ENCODE measurements around the gene ADAMTS13. TPM values are rescaled to one million over a fixed set of nuclear protein-coding genes. Genes with fewer than 3 reads are reported as not detected.

ADAMTS13 gene
- total RNA-seq, 1 donor from 2014 or later = 3.5 TPM

- Histone ChIP-seq H3K27me3 (no peaks in the 10 kb centered on the region), H3K36me3 (peaks cover 4 to 9% of the 10 kb centered on the region in 2 donors), H3K27ac (no peak overlapping the region), H3K4me1 (peaks cover 7 to 14% of the 10 kb centered on the region in 2 donors), H3K9me3 (no peaks in the 10 kb centered on the region), H3K4me3 (no peak overlapping the region)
- intact Hi-C loops (cut with DNase I) = loop anchor here (2.0 to 10.0 kb wide), 2 partner anchors 21 to 647 kb away; partner anchors contain the start of genes BRD3OS, SURF1 and SURF2
- no peak for DNase-seq (ENCODE audit: low spot score in 2 of 2)
- TF ChIP-seq, protein P1, sequence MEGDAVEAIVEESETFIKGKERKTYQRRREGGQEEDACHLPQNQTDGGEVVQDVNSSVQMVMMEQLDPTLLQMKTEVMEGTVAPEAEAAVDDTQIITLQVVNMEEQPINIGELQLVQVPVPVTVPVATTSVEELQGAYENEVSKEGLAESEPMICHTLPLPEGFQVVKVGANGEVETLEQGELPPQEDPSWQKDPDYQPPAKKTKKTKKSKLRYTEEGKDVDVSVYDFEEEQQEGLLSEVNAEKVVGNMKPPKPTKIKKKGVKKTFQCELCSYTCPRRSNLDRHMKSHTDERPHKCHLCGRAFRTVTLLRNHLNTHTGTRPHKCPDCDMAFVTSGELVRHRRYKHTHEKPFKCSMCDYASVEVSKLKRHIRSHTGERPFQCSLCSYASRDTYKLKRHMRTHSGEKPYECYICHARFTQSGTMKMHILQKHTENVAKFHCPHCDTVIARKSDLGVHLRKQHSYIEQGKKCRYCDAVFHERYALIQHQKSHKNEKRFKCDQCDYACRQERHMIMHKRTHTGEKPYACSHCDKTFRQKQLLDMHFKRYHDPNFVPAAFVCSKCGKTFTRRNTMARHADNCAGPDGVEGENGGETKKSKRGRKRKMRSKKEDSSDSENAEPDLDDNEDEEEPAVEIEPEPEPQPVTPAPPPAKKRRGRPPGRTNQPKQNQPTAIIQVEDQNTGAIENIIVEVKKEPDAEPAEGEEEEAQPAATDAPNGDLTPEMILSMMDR (IDR thresholded peaks at IDR 0.05) = no peak
Measured at GRCh38 chr9:133377721-133378216, 44.4 kb upstream of the ADAMTS13 start.

DNA sequence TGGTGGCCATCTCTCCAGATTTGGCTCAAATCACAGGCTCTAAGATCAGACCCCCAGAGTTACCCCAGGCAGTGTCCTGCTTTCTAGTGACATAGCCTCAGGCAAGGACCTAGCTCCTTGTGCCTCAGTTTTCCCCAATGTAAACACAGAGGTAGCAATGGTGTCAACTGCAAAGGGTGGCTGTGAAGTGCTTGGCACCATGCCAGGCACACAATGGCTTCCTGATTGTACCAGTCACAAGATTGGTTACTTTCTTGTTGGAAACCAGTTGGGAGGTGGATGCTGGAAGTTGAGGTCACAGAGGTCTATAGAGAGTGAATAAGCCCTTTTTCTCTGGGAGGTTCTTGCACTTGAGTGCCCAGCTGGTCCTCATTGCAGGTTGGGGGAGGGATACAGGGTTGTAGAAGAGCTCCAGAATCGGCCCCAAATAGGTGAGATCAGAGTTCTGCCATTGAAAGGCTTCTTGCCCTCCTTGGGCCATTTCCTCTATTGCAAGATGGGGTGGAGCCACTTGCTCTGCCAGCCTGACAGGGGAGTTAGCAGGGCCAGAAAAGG lies 43.7 kb upstream of the ADAMTS13 start:
- Histone ChIP-seq H3K9me3 (no peaks in the 10 kb centered on the region), H3K4me1 (peaks cover 7% of the 10 kb centered on the region in 2 donors), H3K36me3 (peaks cover under 1 to 4% of the 10 kb centered on the region in 2 donors), H3K27me3 (no peaks in the 10 kb centered on the region), H3K27ac (no peak overlapping the region), H3K4me3 (no peak overlapping the region)
- no peak for DNase-seq (ENCODE audit: low spot score in 2 of 2)
- TF ChIP-seq, protein P1 (IDR thresholded peaks at IDR 0.05) = no peak
- intact Hi-C loops (cut with DNase I) = loop anchor here (10.0 kb wide), 1 partner anchor 646 kb away; the partner anchor contains the start of gene BRD3OS

DNA sequence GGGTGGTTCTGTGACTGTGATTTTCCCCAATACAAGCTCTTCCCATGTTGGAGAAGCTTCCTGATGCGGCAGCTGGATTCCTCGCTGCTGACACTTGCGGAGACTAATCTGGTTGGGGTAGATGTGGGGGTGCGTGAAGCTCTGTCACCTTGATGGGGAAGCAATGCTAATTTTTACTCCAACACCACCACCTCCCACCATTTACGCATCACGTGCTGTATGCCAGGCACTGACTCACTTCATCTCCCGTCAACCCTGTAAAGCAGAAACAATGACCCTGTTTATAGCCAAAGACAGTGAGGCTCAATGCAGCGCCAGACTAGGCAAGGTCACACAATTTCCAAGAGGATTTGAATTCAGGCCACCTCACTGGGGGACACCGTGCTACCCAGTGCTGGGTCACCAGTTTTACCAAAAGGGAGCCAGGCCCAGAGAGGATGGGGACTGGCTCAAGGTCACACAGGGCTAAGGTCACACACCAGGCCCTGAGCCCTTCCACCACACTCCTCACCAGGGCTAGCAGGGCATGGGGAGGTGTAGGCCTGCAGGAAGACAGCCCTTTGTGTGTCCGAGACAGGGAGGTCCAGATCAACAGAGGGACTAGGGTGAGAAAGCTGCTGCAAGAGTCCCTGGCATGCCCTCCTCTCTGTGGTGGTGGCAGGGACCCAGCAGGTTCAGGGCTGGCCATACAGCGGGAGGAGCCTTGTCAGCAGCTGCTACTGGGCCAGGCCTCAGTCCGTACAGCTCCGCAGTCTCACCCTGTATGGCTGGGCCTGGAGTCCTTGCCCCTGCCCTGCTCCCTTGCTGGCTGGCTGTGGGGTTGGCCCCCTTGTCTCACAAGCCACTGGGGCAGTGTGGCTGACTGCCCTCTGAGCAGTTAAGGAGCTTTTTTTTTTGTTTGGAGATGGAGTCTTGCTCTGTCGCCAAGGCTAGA lies 42.7 kb upstream of the ADAMTS13 start:
- no peak for DNase-seq (ENCODE audit: low spot score in 2 of 2)
- Histone ChIP-seq H3K36me3 (peaks cover 0 to 4% of the 10 kb centered on the region in 2 donors), H3K4me3 (no peak overlapping the region), H3K27me3 (no peaks in the 10 kb centered on the region), H3K9me3 (no peaks in the 10 kb centered on the region), H3K4me1 (peaks cover 4 to 5% of the 10 kb centered on the region in 2 donors), H3K27ac (no peak overlapping the region)
- intact Hi-C loops (cut with DNase I) = loop anchor here (10.0 kb wide), 1 partner anchor 645 kb away; the partner anchor contains the start of gene BRD3OS
- TF ChIP-seq, protein P1 (IDR thresholded peaks at IDR 0.05) = no peak

DNA sequence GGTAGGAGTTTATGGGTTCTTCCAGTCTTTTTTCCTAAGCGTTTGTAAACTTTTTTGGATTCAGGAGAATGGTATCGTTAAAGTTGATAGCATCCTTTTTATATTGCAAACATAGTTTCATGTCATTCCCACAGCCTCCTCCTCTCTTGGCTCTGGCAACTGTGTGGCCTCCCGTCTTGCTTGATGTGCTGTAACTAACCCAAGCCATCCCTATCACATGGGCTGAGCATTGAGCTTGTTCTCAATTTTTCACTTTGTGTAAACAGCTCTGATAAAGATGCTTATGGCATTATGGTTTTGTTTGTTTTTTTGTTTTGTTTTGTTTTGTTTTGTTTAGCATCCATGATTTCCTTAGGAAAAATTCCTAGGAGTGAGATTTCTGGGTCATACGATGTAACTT lies 41.4 kb upstream of the ADAMTS13 start:
- Histone ChIP-seq H3K4me1 (peaks cover 0 to 5% of the 10 kb centered on the region in 2 donors), H3K9me3 (no peaks in the 10 kb centered on the region), H3K27me3 (no peaks in the 10 kb centered on the region), H3K27ac (no peak overlapping the region), H3K36me3 (peaks cover 0 to under 1% of the 10 kb centered on the region in 2 donors), H3K4me3 (no peak overlapping the region)
- TF ChIP-seq, protein P1 (IDR thresholded peaks at IDR 0.05) = no peak
- no peak for DNase-seq (ENCODE audit: low spot score in 2 of 2)
- intact Hi-C loops (cut with DNase I) = no loop called here

- Histone ChIP-seq H3K27ac (no peak overlapping the region), H3K4me3 (no peak overlapping the region), H3K27me3 (no peaks in the 10 kb centered on the region), H3K9me3 (no peaks in the 10 kb centered on the region), H3K4me1 (no peaks in the 10 kb centered on the region), H3K36me3 (no peaks in the 10 kb centered on the region)
- no peak for DNase-seq (ENCODE audit: low spot score in 2 of 2)
- intact Hi-C loops (cut with DNase I) = no loop called here
- TF ChIP-seq, protein P1 (IDR thresholded peaks at IDR 0.05) = no peak
Measured at GRCh38 chr9:133382507-133383141, 39.5 kb upstream of the ADAMTS13 start.
